NCI-H524 (cell line): Measurements from ENCODE around the gene B3GNT5.

Experiments
- DNase-seq, 2 experiments: peaks; one replicate each; lab custom pipeline; 2025; lab: John Stamatoyannopoulos, UW

Gene B3GNT5

GRCh38 chr3:183230826-183231225, 22.2 kb upstream of the B3GNT5 start:
- peak in 1 of 2 experiments; percentile 44 for DNase-seq

DNA sequence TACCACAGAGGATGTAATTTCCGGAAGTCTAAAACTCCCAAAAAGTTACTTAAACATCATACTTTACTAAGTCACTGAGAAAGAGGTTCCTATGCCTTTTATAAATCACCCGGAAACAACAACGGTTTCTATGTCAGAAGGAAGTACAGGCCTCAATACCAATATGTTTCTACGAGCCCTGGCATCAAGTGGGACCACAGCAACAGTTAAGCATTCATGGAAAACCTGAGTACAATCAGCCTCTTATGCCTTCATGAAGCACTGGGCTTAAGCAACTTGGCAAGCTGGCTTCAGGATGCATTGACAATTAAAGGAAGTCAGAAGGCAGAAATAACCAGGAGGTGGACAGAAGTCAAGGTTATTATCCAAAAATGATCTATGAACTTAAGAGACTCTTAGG, 19.1 kb upstream of the B3GNT5 start:
- no peak for DNase-seq

GRCh38 chr3:183239046-183239445, 14.0 kb upstream of the B3GNT5 start:
- no peak for DNase-seq

GRCh38 chr3:183242431-183242830, 10.6 kb upstream of the B3GNT5 start:
- DNase-seq = no peak

GRCh38 chr3:183244219-183244618, 8.8 kb upstream of the B3GNT5 start:
- DNase-seq = no peak

DNA sequence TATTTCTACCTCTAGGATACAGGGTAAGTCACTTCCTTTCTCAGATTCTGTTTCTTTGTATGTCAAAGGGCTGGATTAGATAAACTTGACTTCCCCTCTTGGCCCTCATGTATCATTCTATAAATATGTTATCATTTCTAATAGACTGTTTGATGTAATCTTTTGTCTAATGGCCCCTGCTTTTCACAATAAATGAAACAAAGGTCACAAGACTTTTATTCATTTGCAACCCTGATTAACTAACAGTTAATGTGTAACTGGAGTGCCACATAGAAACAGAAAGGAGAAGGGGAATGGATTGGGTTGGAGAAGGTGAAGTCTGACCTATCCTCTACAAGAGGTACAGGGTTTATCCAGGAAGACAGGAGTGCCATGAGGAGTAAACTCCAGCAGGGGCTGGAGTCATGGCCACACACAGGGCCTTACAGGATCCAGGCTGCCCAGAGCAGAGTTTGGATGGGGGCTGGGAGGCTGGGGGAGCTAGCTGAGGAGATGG, 8.0 kb upstream of the B3GNT5 start:
- no peak for DNase-seq

DNA sequence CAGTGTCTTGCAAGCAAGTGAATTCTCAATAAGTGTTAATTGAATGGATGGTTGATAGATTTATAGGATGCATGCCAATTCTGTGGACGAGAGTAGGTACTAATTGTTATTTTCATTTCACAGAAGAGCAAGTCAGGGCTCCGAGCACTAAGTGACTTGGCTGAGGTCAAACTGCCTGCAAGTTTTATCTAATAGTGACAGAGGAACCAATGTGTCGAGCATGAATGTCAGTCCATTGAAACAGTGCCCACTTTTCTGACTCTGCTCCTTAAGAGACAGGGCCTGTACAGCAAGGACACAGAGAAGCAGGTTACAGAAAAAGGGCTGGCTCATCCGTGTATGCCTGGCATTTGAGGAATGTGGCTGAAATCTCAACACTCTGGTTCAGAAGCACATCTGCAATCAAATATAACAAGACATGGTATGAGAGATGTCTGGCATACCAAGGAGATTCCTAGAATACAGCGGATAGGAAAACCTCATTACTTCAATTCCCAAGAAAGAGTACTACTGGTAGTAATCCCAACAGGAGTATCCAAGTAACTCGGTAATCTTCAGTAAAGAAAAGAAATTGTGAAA, 6.0 kb upstream of the B3GNT5 start:
- DNase-seq = no peak

DNA sequence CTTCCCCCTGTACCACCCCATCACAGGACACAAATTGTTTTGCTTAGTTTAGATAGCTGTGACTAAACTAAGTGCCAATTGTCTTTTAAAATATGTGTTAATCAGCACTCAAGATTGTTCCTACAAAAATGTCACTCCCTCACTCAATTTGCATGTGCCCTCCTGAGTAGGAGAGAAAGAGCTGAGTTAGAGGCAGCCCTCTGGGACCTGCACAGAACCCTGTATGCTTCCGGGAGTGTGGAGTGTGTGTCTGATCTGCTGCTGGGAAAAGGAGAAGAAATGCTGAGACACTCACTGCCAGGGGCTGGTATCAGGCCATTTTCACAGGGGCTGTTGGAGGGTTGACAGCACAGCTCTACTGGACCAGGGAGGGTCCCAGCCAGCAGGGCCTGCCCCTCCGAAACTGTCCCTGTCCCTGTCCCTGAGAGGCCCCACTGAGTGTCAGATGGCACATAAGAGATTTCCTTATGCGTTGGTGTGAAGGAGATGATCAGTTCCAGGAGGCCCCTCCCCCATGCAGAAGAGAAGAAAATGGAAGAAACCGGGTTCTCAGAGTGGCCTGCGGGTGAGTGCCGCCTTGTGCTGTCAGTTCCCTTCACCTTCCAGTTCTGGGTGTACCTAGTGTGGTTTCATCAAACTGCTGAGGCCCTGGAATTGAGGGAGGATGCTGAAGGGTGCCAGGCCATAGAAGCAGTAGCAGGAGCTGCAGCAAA, 3.9 kb upstream of the B3GNT5 start:
- DNase-seq = no peak

GRCh38 chr3:183252118-183252782, 803 bp upstream of the B3GNT5 start:
- no peak for DNase-seq

DNA sequence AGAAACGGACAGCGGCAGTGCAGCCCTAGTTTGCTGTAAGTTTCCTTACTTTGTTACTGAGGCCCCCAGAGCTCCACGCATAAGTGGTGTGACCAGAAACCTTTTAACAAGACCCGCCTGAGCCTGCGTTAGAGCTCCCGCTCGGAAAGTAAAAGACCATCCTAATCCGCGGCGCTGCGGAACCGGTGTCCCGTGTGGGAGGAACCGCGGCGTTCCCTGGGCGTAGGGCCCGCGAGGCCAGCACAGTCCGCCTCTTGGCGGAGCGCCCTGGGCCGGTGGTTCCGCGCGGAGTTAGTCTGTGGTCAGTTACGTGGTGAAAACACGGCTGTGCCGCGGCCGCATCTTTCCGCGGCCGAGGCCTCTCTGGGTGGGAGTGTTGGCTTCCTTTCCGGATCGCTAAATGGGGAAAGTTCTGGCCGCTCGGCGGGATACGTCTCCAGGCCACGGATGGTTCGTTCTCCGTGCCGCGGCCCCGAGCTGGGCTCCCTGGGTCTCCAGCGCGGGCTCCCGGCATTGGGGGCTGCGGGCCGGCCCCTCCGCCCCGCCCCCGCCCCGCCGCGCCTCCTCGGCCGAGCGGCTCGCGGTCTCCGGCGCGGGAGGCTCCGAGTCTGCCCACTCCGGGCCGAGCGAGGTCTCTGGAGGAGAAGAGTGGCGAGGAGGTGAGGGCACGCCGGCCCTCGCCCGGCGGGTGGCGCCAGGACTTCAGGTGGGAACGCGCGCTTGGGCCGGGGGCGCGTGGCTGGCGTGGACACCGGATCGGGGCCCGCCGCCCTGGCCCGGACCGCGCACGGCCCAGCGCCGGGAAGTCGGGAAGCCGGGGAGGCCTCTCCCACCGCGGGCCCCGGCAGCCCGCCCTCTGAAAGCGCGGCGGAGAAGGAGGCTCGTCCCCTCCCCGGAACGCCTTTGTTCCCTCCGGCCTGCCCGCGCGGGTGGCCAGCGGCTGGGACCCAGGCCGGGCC, 754 bp downstream of the B3GNT5 start:
- peak in 1 of 2 experiments; percentile 31 for DNase-seq

- no peak for DNase-seq
Measured at GRCh38 chr3:183254487-183255347, 1.7 kb downstream of the B3GNT5 start.

GRCh38 chr3:183255348-183255730, 2.3 kb downstream of the B3GNT5 start:
- no peak for DNase-seq

- no peak for DNase-seq
Measured at GRCh38 chr3:183259087-183259486, 6.0 kb downstream of the B3GNT5 start.

- DNase-seq = no peak
Measured at GRCh38 chr3:183259621-183260020, 6.6 kb downstream of the B3GNT5 start.

- DNase-seq = no peak
Measured at GRCh38 chr3:183260167-183260904, 7.3 kb downstream of the B3GNT5 start.

DNA sequence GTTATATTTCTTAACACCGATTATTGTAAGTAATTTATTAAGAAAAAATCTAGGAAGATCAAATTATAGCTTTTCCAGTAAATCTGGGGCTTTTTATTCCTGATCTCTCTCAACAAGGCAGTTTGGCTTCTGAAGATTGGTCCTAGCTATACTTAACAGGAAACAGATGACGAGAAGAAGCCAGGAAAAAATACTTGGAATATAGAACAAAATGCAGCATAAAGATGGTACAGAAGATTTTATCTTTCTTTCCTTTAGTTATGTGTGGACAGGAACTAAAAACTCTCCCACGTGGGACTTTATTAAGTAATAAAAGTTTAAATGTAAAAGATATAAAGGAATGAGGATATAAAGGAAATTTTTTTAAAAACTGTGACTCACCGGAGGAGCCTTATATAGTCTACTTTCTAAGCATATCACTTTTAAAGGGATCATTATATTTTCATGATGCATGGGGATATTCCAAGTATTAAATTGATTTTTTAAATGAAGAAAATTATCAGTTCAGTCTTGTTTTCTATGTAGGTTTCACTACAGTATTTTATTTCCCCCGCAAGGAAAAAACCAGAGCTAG, 8.2 kb downstream of the B3GNT5 start:
- no peak for DNase-seq

GRCh38 chr3:183262875-183263378, 9.9 kb downstream of the B3GNT5 start:
- no peak for DNase-seq

GRCh38 chr3:183264268-183264667, 11.2 kb downstream of the B3GNT5 start:
- DNase-seq = no peak

DNA sequence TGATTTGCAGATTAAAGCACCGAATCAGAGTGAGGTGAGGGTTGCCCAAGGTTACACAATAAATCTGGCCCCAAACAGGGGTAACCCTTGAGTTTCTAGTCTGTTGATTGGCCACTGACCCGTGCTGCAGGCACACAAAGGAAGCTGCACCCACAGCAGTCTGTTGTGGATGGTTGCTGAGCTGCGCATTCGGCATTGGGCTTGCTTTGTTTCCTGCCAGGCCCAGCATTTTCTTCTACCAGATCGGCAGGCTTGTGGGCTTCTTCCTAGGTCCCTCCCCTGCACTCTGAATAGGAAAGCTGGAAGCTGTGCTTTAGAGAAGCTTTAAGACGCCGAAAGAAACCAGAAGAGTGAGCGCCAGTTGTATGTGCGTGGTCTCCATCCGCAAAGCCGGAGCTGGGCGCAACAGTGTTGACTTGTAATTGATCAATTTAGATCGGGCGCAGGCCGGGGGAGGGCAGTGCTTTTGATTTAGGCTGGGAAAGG, 12.1 kb downstream of the B3GNT5 start:
- DNase-seq = no peak
